HL-60/S4 treated with phorbol 12-myristate 13-acetate at 8.2 ng/mL for 4 days and 3 days (cell line): ENCODE measurements around the gene PTCH1.

Experiments
- in situ Hi-C: fragments of 300-500 bp; cut with MboI; formaldehyde crosslinking; loops from 2 replicates; pipeline ENCODE4 v1.15.0; 2022; ENCODE audit warnings: low sequenced_read_pairs

PTCH1 gene

GRCh38 chr9:95512709-95513095 is 4.1 kb downstream of the PTCH1 start:
- in situ Hi-C loops = no loop called here

DNA sequence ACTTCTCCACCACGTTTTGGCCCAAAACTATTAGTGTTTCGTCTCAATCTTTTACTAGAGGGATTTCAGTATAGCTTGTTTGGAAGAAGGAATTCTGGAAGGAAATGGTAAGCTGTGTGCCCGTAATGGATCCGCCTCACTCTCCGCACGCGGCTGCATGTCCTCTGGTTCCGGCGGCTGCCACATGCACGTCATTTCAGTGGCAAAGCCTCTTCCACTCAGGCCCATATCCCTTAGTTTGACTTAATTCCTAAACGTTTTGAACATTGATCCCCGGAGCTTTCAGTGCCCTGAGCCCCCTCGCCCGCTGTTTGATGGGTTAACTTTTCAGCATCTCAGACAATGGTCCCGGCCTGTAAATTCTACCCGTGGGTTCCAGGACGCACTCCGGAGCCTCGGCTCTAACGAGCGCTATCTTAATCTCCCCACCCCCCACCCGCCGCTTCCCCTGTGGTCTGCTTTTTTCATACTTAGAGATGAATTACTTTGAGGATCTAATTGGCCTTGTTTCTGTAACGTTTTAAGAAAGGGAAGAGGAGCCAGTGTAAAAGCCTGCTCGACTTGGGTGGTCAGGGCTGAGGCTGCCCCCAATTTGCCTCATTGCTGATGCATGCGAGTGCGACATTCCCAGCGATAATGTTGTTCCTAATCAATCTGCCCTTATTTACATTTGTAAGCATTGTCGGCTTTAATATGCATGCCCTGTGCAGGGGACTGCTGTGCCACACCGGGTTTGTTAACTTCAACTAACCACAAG is 4.6 kb downstream of the PTCH1 start:
- in situ Hi-C loops = no loop called here

- in situ Hi-C loops = no loop called here
These were observed 5.2 kb downstream of the PTCH1 start for GRCh38 chr9:95511616-95511931.

GRCh38 chr9:95510709-95511615 is 5.8 kb downstream of the PTCH1 start:
- in situ Hi-C loops = no loop called here

GRCh38 chr9:95509851-95510708 is 6.7 kb downstream of the PTCH1 start:
- in situ Hi-C loops = no loop called here

DNA sequence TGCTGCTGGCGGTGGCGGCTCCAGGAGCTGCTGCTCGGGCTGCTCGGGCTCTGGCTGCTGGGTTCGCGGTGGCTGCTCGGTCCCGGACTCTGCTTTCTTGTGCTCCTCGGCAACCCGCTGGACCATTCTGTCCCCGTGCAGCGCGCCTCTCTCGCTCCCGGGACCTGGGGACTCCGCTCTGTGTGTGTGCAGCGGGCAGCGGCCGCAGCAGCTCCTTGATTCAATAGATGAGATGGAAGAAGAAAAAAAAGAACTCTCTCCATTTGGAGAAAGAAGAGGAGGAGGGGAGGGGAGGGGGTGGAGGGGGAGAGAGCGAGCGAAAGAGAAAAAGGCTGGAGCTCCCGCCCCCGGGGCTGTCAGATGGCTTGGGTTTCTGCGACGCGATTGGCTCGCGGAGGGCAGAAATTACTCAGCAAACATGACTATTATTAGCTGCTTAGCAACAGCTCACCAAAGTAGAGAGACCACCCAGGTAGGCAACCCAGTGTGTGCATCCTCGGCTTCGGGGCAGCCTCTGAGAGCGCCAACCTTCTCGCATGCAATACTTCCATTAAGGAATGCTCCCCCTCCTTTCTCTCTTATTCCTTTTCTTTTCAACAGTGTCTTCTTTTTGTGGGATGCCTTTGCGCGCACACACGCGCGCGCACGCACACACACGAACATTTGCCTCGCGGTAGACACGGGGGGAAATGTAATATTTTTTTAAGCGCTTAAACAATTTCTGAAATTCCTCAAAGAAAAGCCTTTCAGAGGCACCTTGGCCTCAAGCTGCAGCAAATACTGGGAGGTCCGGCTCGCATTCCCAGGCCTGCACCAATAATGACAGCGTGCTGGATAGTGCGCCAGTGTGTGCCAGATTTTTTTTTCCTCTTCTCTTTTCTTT is 7.6 kb downstream of the PTCH1 start:
- in situ Hi-C loops = no loop called here

GRCh38 chr9:95508242-95508967 is 8.4 kb downstream of the PTCH1 start:
- in situ Hi-C loops = no loop called here

DNA sequence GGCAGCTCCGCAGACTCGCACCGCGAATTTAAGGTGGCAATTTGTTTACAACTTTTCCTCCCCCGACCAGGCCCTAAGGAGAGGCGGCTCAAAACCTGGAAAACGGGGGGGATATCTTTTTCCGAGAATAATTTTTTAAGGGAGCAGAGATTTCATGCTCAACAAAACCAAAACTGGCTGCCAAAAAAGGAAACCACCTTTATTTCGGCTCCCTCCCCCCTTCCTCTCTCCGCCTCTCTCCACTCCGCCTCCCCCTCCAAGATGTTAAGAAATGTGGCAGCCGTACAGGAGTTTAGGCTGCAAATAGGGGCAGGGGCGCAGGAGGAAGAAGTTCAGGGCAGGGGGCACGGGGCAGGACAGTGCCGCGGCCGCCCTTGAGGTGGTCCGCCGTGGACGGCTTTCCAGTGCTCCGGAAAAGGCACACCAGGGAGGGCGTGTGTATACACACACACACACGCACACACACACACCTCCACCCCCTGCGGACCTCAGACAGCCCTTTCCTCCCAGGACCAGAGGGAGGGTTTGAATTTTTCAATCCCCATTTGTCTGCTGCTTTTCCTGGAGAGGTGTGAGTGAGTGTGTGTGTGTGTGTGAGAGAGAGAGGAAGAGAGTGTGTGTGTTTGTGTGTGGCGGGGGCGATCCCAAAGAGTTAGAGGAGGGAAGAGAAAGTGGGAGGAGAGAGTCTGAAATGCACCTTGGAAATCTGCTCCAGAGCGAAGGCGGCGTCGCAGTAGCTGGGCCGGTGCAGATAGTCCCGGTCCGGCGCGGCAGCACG is 9.1 kb downstream of the PTCH1 start:
- in situ Hi-C loops = no loop called here

DNA sequence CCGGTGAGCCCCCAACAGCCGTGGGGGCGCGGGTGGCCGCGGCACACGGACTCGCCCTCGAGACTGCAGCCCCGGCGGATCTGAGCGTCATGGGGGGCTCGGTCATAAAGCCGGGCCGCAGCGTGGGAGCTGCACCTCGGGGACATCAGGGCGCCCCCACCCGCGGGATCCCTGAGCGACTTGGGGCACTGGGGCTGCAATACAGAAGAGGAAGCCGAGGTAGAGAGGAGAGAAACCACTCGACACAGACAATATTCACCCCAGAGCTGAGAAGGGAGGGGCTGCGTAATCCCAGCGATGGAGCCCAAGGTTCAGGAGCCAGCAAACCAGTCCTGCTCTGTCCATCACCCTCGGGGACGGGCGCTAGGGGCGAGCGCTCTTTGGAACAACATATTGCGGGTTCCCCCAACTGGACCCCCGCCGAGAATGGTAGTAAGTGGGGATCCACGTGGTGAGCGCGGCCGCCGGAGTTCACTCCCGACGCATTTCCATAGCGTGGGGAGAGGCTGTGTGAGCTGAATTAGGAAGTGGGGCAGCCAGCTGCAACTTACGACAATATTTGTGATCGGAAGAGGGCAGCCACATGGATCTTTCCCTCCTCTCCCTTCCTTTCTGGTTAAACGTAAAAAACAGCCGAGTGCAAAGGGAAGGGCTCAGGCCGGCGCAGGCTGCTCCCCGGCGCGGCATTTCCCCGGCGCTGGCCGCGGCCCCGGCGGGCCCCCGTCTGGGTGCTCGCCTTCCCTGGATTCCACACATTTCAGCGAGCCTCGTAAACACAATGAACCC is 9.9 kb downstream of the PTCH1 start:
- in situ Hi-C loops = no loop called here

- in situ Hi-C loops = no loop called here
These were observed 10.4 kb downstream of the PTCH1 start for GRCh38 chr9:95506428-95506677.

- in situ Hi-C loops = no loop called here
These were observed 10.9 kb downstream of the PTCH1 start for GRCh38 chr9:95505717-95506427.

- in situ Hi-C loops = no loop called here
These were observed 11.6 kb downstream of the PTCH1 start for GRCh38 chr9:95505072-95505716.

GRCh38 chr9:95504053-95504963 is 12.5 kb downstream of the PTCH1 start:
- in situ Hi-C loops = no loop called here

DNA sequence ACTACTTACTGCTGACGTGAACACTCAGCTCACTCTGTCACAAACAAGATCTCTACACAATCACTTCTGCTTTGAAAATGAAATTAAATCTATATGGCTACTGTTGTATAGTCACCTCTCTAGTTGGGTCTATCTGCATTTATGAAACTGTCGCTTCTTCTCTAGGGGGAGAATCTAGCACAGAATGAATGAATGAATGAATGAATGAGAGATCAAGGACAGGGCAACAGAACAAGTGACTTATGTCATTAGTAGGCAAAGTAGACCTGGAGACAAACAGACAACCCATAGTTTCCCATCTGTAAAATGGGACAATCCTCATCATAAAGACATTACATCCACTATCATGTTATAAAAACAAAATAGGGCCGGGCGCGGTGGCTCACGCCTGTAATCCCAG is 13.4 kb downstream of the PTCH1 start:
- in situ Hi-C loops = no loop called here

- in situ Hi-C loops = no loop called here
These were observed 14.5 kb downstream of the PTCH1 start for GRCh38 chr9:95502248-95502647.

DNA sequence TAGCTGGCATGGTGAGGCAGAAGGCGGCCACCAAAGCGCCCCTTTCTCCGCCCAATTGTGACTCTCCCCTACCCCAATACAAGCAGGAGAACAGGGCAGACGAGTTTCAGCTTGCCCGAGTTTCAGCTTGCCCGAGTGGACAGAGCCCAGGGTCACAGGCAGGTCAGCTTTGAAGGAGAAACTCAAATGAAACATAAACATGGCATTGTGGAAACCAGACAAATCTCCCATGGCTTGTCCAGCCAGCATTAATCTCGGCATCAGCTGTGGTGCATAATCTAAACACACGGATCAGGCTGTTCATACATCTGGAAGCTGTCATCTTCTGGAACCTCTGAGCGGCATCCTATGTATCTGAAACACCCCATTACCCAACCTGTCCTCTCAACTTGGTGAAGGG is 16.9 kb downstream of the PTCH1 start:
- in situ Hi-C loops = no loop called here
